ENCODE measurements around the gene EIF3J.
"Not testable (repeated sequence)": the region's sequence is repeated elsewhere in the genome, so short reads cannot be mapped to it uniquely, and the experiment has no call there.

Gene EIF3J

DNA sequence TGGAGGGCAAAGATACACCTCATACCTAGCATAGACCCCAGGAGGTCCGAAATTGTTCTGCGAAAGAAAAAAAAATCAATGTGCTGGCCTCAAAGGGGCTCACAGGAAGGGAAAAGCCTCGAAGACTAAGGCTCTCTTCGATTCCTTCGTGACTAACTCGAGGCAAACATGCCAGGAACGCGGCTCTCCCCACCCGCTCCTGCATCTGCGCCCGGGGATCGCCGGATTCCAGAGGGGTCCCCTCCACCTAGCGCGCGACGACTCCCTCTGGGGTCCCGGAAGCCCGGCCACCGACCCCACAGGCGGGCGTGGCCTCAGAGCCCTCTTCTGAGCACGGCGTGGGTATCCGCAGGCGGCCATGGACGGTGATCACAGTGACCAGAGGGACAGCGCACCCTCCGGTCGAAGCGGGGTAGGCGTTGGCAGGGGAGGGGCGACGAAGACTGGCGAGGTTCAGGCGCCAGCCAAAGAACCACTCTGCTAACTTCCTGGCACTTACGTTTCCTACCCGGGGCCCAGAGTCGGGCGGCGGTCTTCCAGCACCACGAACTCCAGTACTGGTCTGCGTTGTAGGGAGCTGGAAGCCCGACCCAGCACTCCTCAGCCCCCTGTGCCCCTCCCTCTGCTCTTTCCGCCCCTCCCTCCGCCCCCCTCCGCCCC is 515 bp upstream of the EIF3J start:
- intact Hi-C loops (cut with DNase I), result loop anchor here (1.0 to 5.0 kb wide), 2 partner anchors 109 to 249 kb away; partner anchors contain the start of genes CTDSPL2 and GOLM2
- peak in 41 of 42 donors; percentile 71 to 93 (median 85) for DNase-seq

DNA sequence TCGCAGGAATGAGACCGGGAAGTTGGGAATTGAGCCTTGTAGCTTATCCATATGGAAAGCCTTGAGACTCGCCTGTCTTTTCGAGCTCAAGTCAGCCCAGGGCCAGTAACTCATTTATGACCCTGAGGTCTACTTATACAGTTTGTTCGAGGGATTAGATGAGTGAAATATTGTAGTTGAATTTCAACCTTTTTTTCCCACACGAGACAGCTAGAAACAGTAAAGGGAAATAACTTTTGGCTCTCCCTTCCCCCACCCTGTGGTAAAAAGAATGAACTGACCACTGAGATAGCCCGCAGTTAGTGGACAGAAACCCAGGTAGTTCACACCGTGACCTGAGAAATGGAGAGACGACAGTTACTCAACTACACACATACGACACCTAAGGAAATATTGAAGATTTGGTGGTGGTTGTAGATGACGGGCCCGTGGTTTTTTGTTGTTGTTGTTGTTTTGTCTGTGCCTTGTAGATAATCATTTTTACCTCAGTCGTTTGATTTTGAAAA is 841 bp downstream of the EIF3J start:
- intact Hi-C loops (cut with DNase I), result loop anchor here (5.0 kb wide), 1 partner anchor 250 kb away; the partner anchor contains the start of gene GOLM2
- DNase-seq, result no peak

GRCh38 chr15:44541282-44541958 is 4.5 kb downstream of the EIF3J start:
- intact Hi-C loops (cut with DNase I), result no loop called here
- DNase-seq, result no peak

DNA sequence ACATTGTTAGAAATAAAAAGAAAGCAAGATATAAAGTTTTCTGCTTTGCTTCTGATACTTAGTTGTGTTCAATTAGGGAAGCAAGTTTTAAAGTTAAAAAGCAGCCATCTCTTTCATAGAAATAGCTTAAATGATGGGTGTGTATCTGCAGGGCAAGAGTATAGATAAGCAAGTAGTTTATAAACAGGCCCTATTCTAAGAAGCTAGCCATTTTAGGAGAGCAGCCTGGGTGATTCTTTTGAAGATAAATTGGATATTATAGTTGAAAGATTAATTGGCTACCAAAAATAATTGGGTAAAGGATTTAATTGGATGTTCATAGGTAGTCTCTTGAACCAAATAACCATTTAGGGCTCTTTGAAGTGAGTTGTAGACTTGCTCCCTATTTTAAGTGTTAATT is 5.6 kb downstream of the EIF3J start:
- intact Hi-C loops (cut with DNase I), result no loop called here
- no peak for DNase-seq

GRCh38 chr15:44544745-44545144 is 7.8 kb downstream of the EIF3J start:
- DNase-seq; intact Hi-C loops (cut with DNase I): not testable (repeated sequence)

DNA sequence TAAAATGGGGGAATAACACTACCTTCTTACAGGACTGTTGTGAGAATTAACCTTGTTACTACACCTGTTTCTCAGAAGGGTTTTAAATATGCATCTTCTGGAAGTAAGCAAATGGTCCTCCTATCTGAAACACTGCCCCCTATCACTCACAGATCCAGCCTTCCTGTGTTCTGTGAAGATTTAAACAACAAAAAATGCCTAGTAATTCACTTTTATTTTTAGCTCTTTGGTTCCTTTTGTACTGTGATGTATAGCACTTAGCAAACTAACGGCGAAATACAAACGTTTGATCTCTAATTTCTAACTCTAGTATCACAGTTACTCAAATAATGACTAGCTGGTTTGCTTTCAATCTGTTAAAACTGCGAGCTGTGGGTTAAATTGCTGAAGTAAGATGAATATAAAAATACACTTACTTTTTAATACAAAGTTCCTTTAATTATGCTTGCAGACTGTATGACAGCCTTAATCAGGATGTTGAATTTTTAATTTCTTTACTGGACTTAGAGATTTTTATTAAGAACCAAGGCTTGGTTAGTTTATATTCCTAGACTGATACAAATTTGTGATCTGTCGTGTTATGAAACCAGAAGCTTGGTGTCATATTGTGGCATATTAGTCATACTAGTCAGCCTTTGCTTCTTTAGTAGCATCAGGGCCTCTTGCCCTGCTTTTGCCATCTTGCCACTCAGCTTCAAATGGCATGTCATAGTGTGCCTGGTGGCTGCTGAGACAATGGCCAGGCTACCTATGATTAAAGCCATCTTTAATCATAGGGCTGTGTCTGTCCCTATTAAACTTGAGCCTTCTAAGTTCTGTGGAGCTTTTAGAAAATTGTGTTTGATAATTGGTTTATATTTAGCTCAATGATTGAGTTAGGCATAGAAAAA is 9.2 kb downstream of the EIF3J start:
- no peak for DNase-seq
- intact Hi-C loops (cut with DNase I), result no loop called here

DNA sequence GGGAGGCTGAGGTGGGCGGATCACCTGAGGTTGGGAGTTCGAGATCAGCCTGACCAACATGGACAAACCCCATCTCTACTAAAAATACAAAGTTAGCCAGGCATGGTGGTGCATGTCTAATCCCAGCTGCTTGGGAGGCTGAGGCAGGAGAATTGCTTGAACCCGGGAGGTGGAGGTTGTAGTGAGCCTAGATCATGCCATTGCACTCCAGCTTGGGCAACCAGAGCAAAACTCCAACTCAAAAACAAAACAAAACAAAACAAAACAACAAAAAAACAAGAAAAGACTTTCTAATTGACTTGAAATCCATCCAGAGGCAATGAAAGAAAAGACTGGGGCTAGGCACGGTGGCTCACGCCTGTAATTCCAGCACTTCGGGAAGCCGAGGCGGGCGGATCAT is 12.2 kb downstream of the EIF3J start:
- intact Hi-C loops (cut with DNase I); DNase-seq: not testable (repeated sequence)

DNA sequence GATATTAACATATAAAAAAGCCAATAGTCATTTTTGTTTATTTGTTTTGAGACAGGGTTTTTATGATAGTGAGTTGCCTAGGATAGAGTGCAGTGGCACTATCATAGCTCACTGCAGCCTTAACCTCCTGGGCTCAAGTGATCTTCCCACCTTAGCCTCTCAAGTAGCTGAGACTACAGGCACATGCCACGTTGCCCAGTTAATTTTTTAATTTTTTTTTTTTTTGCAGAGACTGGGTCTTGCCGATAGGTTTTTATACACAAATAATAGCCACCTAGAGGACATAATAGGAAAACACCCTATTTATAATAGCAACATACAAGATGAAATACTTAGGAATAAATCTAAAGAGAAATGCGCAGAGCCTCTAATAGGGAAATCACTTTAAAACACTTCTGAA is 13.3 kb downstream of the EIF3J start:
- DNase-seq, result no peak
- intact Hi-C loops (cut with DNase I), result no loop called here

DNA sequence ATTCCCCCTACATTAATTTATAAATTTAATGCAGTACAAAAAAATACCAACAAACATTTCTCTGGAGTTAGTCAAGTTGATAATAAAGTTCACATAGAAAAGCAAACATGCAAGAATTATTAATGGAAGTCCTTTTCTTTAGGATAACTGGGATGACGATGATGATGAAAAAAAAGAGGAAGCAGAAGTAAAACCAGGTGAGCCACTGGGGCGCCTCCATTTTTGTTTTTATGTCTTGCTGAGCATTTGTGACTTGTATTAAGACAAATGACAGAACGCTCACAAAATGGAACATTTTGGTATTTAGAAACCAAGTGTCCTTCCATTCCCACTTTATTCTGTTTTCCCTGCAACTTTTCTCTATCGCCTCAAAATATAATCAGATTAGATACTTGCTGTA is 13.8 kb downstream of the EIF3J start:
- intact Hi-C loops (cut with DNase I), result no loop called here
- DNase-seq, result no peak

GRCh38 chr15:44554934-44555723 is 18.2 kb downstream of the EIF3J start:
- intact Hi-C loops (cut with DNase I), result no loop called here
- no peak for DNase-seq

DNA sequence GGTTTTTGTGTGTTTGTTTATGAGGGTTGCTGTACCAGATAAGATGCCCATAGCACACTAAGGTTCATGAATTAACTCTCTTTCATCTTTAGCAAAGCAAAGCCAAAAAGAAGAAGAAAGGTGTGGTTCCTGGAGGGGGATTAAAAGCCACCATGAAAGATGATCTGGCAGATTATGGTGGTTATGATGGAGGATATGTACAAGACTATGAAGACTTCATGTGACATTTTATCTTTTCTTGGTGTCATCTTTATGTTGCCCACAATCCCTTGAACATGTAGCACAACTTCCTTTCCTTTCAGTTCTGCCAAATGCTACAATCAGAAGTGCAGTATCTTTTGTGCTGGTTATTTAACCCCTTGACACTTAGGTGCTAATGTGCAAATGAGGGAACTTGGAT is 24.0 kb downstream of the EIF3J start:
- DNase-seq; intact Hi-C loops (cut with DNase I): not testable (repeated sequence)

GRCh38 chr15:44565387-44566154 is 28.6 kb downstream of the EIF3J start:
- no peak for DNase-seq
- intact Hi-C loops (cut with DNase I), result no loop called here

DNA sequence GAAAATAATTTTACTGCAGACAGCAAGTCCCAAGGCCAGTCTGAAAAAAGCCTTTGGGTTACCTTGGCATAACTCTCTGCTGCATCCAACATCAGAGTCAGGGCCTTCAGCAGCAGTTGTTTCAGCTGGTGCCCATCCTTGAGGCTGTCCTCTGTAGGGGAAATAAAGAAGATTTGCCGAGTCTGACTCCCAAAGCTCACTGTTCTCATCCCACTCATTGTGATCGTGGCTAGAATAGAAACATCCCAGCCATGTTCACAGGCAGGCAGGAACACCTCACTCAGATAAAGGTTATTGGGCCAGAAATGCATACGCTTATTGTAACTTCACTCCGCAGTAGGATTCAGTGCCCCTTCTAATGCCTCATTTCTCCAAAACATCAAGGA is 29.2 kb downstream of the EIF3J start:
- DNase-seq, result peak in 9 of 42 donors; percentile 4 to 62 (median 26)

GRCh38 chr15:44568338-44568737 is 31.4 kb downstream of the EIF3J start:
- DNase-seq, result peak in 1 of 42 donors; percentile 24
- intact Hi-C loops (cut with DNase I), result no loop called here

More for the DNA sequence above, 29.2 kb downstream of the EIF3J start:
- intact Hi-C loops (cut with DNase I), result no loop called here

DNA sequence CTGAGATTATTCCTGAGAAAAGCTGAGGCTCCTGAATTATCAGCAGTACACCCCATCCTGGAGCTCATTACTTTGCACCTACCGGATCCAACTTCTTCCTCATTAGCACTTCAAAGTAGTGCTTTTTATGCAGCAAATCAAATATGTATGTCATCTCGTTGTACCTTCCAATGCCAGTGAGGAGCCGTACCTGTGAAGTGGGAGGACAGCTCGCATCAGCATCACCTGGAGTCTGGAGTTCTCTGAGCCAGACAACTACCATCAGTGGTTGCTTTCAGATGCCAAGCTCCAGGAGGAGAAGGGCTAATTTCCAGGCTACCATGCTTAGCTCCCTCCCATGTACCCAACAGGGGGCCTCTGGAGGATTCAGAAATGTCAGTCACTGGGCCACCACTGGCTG is 32.4 kb downstream of the EIF3J start:
- intact Hi-C loops (cut with DNase I), result no loop called here
- DNase-seq, result peak in 27 of 42 donors; percentile 10 to 83 (median 44)

GRCh38 chr15:44570361-44570760 is 33.4 kb downstream of the EIF3J start:
- intact Hi-C loops (cut with DNase I), result no loop called here
- DNase-seq, result peak in 1 of 42 donors; percentile 33

DNA sequence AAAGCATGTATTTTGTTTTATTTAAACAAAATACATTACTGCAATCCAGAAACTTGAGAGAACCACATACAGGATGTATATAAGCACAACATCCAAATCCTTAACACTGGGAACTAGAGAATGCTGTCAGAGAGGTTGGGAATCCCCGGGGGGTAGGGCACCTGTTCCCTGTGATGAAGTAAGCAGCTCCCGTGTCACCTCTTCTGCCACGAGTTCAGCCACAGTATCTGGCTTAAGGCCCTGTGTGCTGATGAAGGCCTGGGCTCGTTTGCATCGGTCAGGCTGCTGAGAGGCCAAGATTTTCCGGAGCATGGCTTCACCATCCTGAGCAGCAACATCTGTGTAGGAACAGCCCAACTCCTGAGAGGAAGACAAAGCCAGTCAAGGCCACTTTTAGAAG is 36.4 kb downstream of the EIF3J start:
- peak in 1 of 42 donors; percentile 13 for DNase-seq
- intact Hi-C loops (cut with DNase I), result no loop called here

- intact Hi-C loops (cut with DNase I), result no loop called here
- DNase-seq, result peak in 1 of 42 donors; percentile 4
Measured at GRCh38 chr15:44574734-44575133, 37.8 kb downstream of the EIF3J start.

All from head of caudate nucleus (tissue), 42 donors.